Bronchial epithelial cell (primary cell): ENCODE measurements around the gene SSBP3. TPM values are rescaled to one million over a fixed set of nuclear protein-coding genes. Genes with fewer than 3 reads are reported as not detected.

Source experiments
- DNase-seq: peaks from one replicate; pipeline ENCODE4 v3.0.0-alpha.2; 2010; ENCODE audit warnings: low read depth
- FAIRE-seq: peaks from 2 replicates; lab custom pipeline; 2011; peaks lifted over from hg19 to GRCh38; lab: Jason Lieb, UNC
- H3K27me3 ChIP-seq: 2 replicates; pipeline ENCODE4 v1.5.1; 2011; ENCODE audit warnings: low read length; ENCODE audit not compliant: control insufficient read depth, insufficient read depth
- H3K36me3 ChIP-seq: 2 replicates; pipeline ENCODE4 v1.5.1; 2011; ENCODE audit warnings: low read length; ENCODE audit not compliant: control insufficient read depth, insufficient read depth
- H3K4me3 ChIP-seq: 2 replicates; pipeline ENCODE4 v1.5.1; 2011; ENCODE audit warnings: mild to moderate bottlenecking, low read depth, low read length, control low read depth
- CTCF ChIP-seq: IDR thresholded peaks from 2 replicates; pipeline ENCODE4 v1.5.1; 2011; ENCODE audit warnings: mild to moderate bottlenecking, moderate library complexity, low read length, control low read depth, inconsistent platforms; ENCODE audit not compliant: insufficient read depth, severe bottlenecking
- total RNA-seq: library from RNA; depleted of rRNA; stranded (reverse); fragments of >200 nt; gene quantifications from 2 replicates; pipeline ENCODE4 v1.2.1, GENCODE V29; 2014

SSBP3 gene
- total RNA-seq, 1 donor from 2014 or later: 3.7 TPM

DNA sequence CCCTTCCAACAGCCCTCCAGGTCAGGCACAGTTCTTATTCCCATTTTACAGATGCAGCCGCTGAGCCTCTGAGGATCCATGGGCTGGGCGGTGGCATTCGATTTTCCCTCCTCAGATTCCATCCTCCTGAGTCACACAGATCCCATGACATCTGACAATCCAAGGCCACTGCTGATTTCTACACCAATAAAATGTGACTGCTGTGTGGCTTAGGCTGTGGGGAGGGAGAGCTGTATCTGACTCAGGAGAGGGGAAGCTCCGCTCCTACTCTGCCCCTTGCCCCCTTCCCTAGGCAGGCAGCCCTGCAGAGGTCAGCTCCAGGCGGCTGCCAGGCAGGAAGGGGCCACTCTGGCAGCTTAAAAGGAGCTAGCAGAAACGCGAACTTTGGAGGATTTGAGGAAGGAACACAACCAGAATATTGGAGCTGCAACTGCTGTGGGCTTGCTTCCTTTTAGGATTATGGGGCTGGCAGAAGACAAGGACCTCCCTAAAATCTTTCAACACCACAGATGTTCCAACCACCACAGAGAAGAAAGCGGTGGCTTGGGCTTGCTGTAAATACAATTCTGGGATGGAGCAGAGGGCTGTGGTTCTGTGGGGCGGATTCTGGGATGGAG, 156.3 kb downstream of the SSBP3 start:
- no peak for TF ChIP-seq CTCF
- no peaks in the 10 kb centered on the region for H3K27me3 ChIP-seq
- no peak overlapping the region for H3K4me3 ChIP-seq
- no peaks in the 10 kb centered on the region for H3K36me3 ChIP-seq
- no peak for FAIRE-seq
- no peak for DNase-seq

- H3K4me3 ChIP-seq: no peak overlapping the region
- H3K27me3 ChIP-seq: no peaks in the 10 kb centered on the region
- no peak for TF ChIP-seq CTCF
- no peak for FAIRE-seq
- DNase-seq: no peak
- no peaks in the 10 kb centered on the region for H3K36me3 ChIP-seq
Observed at GRCh38 chr1:54248966-54249365, 157.2 kb downstream of the SSBP3 start.

DNA sequence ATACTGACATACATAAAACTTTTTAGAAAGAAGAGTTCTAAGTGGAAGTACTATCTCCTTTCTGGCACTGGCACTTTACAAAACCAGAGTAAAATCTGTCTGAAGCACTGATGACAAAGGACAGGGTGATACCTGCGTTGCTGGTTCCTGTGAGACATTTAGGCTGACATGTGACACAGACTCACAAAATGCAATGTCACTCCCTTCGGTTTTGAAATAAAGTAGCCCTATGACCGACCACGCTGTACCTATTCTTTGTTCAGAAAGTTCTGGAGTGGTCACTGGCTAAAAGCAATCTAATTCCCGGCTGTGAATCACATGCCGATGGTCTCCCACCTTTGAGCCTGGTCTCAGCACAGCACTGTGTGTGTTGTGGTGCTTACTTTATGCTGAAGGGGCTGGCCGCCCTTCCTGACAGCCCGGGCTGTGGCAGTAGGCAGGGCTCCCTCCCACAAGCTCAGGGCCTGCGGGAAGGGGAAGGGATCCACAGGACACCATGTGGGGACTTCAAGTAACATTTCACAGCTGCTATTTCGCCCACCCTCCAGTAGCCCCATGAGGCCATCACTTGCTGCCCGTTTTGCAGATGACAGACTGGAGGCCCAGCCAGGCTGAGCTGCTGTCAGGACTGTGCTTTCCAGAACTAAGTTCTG, 158.2 kb downstream of the SSBP3 start:
- no peak for TF ChIP-seq CTCF
- Histone ChIP-seq H3K36me3 (no peaks in the 10 kb centered on the region), H3K4me3 (no peak overlapping the region), H3K27me3 (no peaks in the 10 kb centered on the region)
- DNase-seq (no peak), FAIRE-seq (peak; percentile 72)

DNA sequence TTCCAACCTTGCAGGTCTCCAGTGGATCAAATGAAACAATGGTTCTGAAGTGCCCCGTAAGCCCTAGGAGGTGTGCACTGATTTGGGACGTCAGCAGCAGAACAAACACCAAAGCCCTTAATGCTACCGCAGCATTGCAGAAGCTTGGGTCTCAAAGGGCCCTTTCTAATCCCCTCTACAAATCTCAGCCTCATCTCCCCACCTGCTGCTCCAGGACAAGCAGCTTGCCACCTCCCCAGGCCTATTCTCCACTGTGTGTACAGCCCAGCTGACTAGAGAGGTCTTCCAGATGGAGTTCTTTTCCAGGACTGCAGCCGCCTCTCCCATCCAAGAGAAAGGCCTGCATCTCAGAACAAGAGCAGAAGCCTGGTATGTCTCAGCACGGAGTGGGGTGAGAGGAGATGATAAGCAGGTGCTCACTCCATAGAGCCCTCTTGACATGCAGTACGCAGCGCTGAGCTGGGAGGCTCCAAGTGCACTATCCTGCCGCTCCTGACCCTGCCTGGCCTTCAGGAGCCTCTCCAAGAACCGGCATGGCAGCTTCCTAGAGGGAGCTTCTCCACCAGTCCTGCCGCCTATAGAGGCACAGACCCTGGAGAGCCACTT, 160.0 kb downstream of the SSBP3 start:
- Histone ChIP-seq H3K4me3 (no peak overlapping the region), H3K27me3 (no peaks in the 10 kb centered on the region), H3K36me3 (no peaks in the 10 kb centered on the region)
- TF ChIP-seq CTCF: no peak
- no peak for DNase-seq
- no peak for FAIRE-seq

DNA sequence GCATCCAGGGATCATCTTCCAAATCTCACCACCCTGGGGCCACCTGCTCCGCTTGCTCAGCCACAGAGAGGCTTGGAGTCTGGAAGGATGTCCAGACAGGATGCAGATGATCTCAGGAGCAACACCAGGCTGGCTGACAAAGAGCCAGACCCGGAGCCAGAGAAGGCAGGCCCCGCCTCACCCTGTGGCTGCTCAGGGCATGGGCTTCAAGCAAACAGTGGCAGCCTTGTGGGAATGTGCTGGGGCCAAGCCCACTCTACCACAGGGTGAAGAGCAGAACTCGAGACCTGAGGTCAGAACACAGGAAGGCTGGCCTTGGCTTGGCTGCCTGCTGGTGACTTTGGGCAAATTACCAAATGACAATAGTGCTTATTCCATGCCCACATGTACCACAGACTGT, 160.7 kb downstream of the SSBP3 start:
- H3K36me3 ChIP-seq: no peaks in the 10 kb centered on the region
- FAIRE-seq: no peak
- no peaks in the 10 kb centered on the region for H3K27me3 ChIP-seq
- no peak overlapping the region for H3K4me3 ChIP-seq
- DNase-seq: no peak
- TF ChIP-seq CTCF: no peak
